Left lung (tissue), 10 donors: ENCODE measurements around the gene AKT3. TPM values are rescaled to one million over a fixed set of nuclear protein-coding genes. Genes with fewer than 3 reads are reported as not detected.

Source experiments
- ATAC-seq: fragments of 200-7000 bp; cut with Tn5 transposase; one replicate; pipeline ENCODE4 v1.9.1; 2020; ENCODE audit warnings: moderate library complexity
- DNase-seq, 4 donors: peaks; one replicate each; pipeline ENCODE4 v3.0.0-alpha.2; 2013 to 2020
- H3K27ac ChIP-seq, 2 donors: fragments of 200-600 bp; sonication (generic) in 1 of 2; one replicate each; pipeline versions ENCODE4 v1.5.0 to v1.8.0; 2020 to 2021
- H3K27me3 ChIP-seq, 2 donors: fragments of 200-600 bp; sonication (generic) in 1 of 2; one replicate each; pipeline versions ENCODE4 v1.5.0 to v1.8.0; 2020 to 2021
- H3K36me3 ChIP-seq, 2 donors: fragments of 200-600 bp; sonication (generic) in 1 of 2; one replicate each; pipeline versions ENCODE4 v1.5.0 to v1.8.0; 2020 to 2021
- H3K4me1 ChIP-seq, 2 donors: fragments of 200-600 bp; one replicate each; pipeline ENCODE4 v1.8.0; 2021
- H3K4me3 ChIP-seq, 2 donors: fragments of 200-600 bp; sonication (generic) in 1 of 2; one replicate each; pipeline versions ENCODE4 v1.5.0 to v1.8.0; 2020 to 2021; ENCODE audit warnings: mild to moderate bottlenecking in 1 of 2
- H3K9me3 ChIP-seq, 2 donors: fragments of 200-600 bp; sonication (generic) in 1 of 2; one replicate each; pipeline versions ENCODE4 v1.5.0 to v1.8.0; 2020 to 2021
- CTCF ChIP-seq, 2 donors: fragments of 200-600 bp; sonication (generic) in 1 of 2; IDR thresholded peaks; one replicate each; pipeline versions ENCODE4 v1.5.0 to v1.8.0; 2021; ENCODE audit warnings: antibody characterized with exemption in 2 of 2
- intact Hi-C, 2 donors: fragments of 100-400 bp; cut with DNase I; formaldehyde crosslinking; loops; one replicate each; pipeline versions ENCODE4 v1.11.2 to v1.14.2; 2022
- polyA plus RNA-seq, 6 donors: library from polyadenylated mRNA; unstranded; fragments of 120-200 nt; gene quantifications; one replicate each; pipeline ENCODE4 v1.2.1, GENCODE V29; 2013; ENCODE audit not compliant: insufficient read length in 6 of 6
- total RNA-seq, 2 donors: library from RNA; stranded (reverse); fragmentation: NEBNext Ultra II Directional; extraction: Animal tissue kit (Norgen Biotek cat#: 25700); gene quantifications; one replicate each; pipeline ENCODE4 v1.2.1, GENCODE V29; 2021
- donor health status: DM: no; HTN: yes; CAD: no.
- donor health status: DM: no; HTN: no; CAD: no.

Gene AKT3
- total and polyA plus RNA-seq, 8 donors: 24.1 to 44.9 (median 29.4) TPM

GRCh38 chr1:243844186-243844585 lies 5.9 kb downstream of the AKT3 start:
- Histone ChIP-seq H3K27ac (no peak overlapping the region), H3K4me3 (no peak overlapping the region), H3K27me3 (peaks cover 0 to 20% of the 10 kb centered on the region in 2 donors), H3K36me3 (no peaks in the 10 kb centered on the region), H3K9me3 (no peaks in the 10 kb centered on the region), H3K4me1 (peaks cover 0 to 12% of the 10 kb centered on the region in 2 donors)
- DNase-seq (no peak), ATAC-seq (no peak)
- intact Hi-C loops: no loop called here
- no peak for TF ChIP-seq CTCF (IDR thresholded peaks at IDR 0.05)

GRCh38 chr1:243842978-243843511 lies 7.0 kb downstream of the AKT3 start:
- no peaks in the 10 kb centered on the region for H3K36me3 ChIP-seq
- intact Hi-C loops: no loop called here
- H3K4me3 ChIP-seq: no peak overlapping the region
- no peaks in the 10 kb centered on the region for H3K9me3 ChIP-seq
- peaks cover 0 to 8% of the 10 kb centered on the region in 2 donors for H3K27me3 ChIP-seq
- DNase-seq: no peak
- ATAC-seq: peak; percentile 75
- peak overlapping the region; percentile 62 to 64 for H3K27ac ChIP-seq
- peaks cover 0 to 12% of the 10 kb centered on the region in 2 donors for H3K4me1 ChIP-seq
- TF ChIP-seq CTCF (IDR thresholded peaks at IDR 0.05): no peak

GRCh38 chr1:243842161-243842560 lies 7.9 kb downstream of the AKT3 start:
- Histone ChIP-seq H3K4me3 (no peak overlapping the region), H3K27me3 (peaks cover 0 to 4% of the 10 kb centered on the region in 2 donors), H3K4me1 (peaks cover 0 to 12% of the 10 kb centered on the region in 2 donors), H3K36me3 (no peaks in the 10 kb centered on the region), H3K9me3 (peaks cover 0 to 2% of the 10 kb centered on the region in 2 donors), H3K27ac (peak overlapping the region in 1 of 2 donors; percentile 64)
- ATAC-seq (no peak), DNase-seq (no peak)
- TF ChIP-seq CTCF (IDR thresholded peaks at IDR 0.05): no peak
- intact Hi-C loops: no loop called here

GRCh38 chr1:243841507-243841906 lies 8.5 kb downstream of the AKT3 start:
- no peak overlapping the region for H3K27ac ChIP-seq
- DNase-seq: no peak
- TF ChIP-seq CTCF (IDR thresholded peaks at IDR 0.05): no peak
- no peaks in the 10 kb centered on the region for H3K36me3 ChIP-seq
- ATAC-seq: no peak
- H3K4me1 ChIP-seq: peaks cover 0 to 12% of the 10 kb centered on the region in 2 donors
- peaks cover 0 to 6% of the 10 kb centered on the region in 2 donors for H3K9me3 ChIP-seq
- peaks cover 0 to 4% of the 10 kb centered on the region in 2 donors for H3K27me3 ChIP-seq
- H3K4me3 ChIP-seq: no peak overlapping the region
- intact Hi-C loops: no loop called here

GRCh38 chr1:243837907-243838535 lies 12.0 kb downstream of the AKT3 start:
- peaks cover 0 to 16% of the 10 kb centered on the region in 2 donors for H3K9me3 ChIP-seq
- intact Hi-C loops: no loop called here
- DNase-seq: no peak
- no peaks in the 10 kb centered on the region for H3K36me3 ChIP-seq
- no peak for TF ChIP-seq CTCF (IDR thresholded peaks at IDR 0.05)
- no peak overlapping the region for H3K27ac ChIP-seq
- no peak overlapping the region for H3K4me3 ChIP-seq
- H3K27me3 ChIP-seq: no peaks in the 10 kb centered on the region
- H3K4me1 ChIP-seq: peaks cover 0 to 3% of the 10 kb centered on the region in 2 donors
- no peak for ATAC-seq
